Mesenchymal stem cell (in vitro differentiated cells and primary cell): Measurements from ENCODE around the gene HEXIM1.

Source experiments
- DNase-seq: peaks from one replicate; pipeline ENCODE4 v3.0.0-alpha.2; 2013
- H2AFZ ChIP-seq: one replicate; pipeline ENCODE4 v1.6.1; 2013; ENCODE audit warnings: low read depth, mild to moderate bottlenecking, control low read depth, inconsistent platforms, low read length, moderate library complexity
- H2AK5ac ChIP-seq: 2 replicates; pipeline ENCODE4 v1.6.1; 2013; ENCODE audit warnings: low read length, moderate library complexity, mild to moderate bottlenecking, inconsistent platforms; ENCODE audit not compliant: severe bottlenecking
- H2BK120ac ChIP-seq: one replicate; pipeline ENCODE4 v1.6.1; 2013; ENCODE audit warnings: low read depth, mild to moderate bottlenecking, inconsistent platforms, low read length, moderate library complexity
- H2BK12ac ChIP-seq, 2 experiments: one replicate each; pipeline ENCODE4 v1.6.1; 2013; ENCODE audit warnings: inconsistent platforms in 2 of 2, low read length in 2 of 2, mild to moderate bottlenecking in 2 of 2, moderate library complexity in 2 of 2, control low read depth in 1 of 2
- H2BK15ac ChIP-seq: one replicate; pipeline ENCODE4 v1.6.1; 2013; ENCODE audit warnings: mild to moderate bottlenecking, low read depth, inconsistent platforms; ENCODE audit not compliant: poor library complexity, severe bottlenecking
- H2BK5ac ChIP-seq: 2 replicates; pipeline ENCODE4 v1.6.1; 2013; ENCODE audit warnings: low read depth, mild to moderate bottlenecking, low read length, control low read depth, inconsistent platforms; ENCODE audit not compliant: poor library complexity, severe bottlenecking
- H3K14ac ChIP-seq, 2 experiments: one replicate each; pipeline ENCODE4 v1.6.1; 2013; ENCODE audit warnings: inconsistent platforms in 2 of 2, low read length in 2 of 2, control low read depth in 1 of 2, mild to moderate bottlenecking in 1 of 2, moderate library complexity in 1 of 2
- H3K18ac ChIP-seq, 2 experiments: one replicate each; pipeline ENCODE4 v1.6.1; 2013; ENCODE audit warnings: inconsistent platforms in 2 of 2, low read length in 2 of 2, control low read depth in 1 of 2, low read depth in 1 of 2, mild to moderate bottlenecking in 1 of 2
- H3K23ac ChIP-seq, 2 experiments: one replicate each; pipeline ENCODE4 v1.6.1; 2013; ENCODE audit warnings: inconsistent platforms in 2 of 2, low read length in 2 of 2, mild to moderate bottlenecking in 2 of 2, moderate library complexity in 2 of 2, control low read depth in 1 of 2
- H3K27ac ChIP-seq: 2 replicates; pipeline ENCODE4 v1.5.1; 2013; ENCODE audit warnings: mild to moderate bottlenecking, moderate library complexity, low read length, control low read depth, inconsistent platforms; ENCODE audit not compliant: poor library complexity, severe bottlenecking
- H3K27me3 ChIP-seq, 2 experiments: 2 replicates each; pipeline versions ENCODE4 v1.6.1 to v1.7.0; 2013; ENCODE audit warnings: low read length in 2 of 2, mild to moderate bottlenecking in 2 of 2, moderate library complexity in 2 of 2, control low read depth in 1 of 2, inconsistent platforms in 1 of 2; ENCODE audit not compliant: control insufficient read depth in 1 of 2, insufficient read depth in 1 of 2
- H3K36me3 ChIP-seq, 2 experiments: 2 replicates each; pipeline versions ENCODE4 v1.6.1 to v1.7.0; 2013; ENCODE audit warnings: low read length in 2 of 2, control low read depth in 1 of 2, inconsistent platforms in 1 of 2, low read depth in 1 of 2, mild to moderate bottlenecking in 1 of 2; ENCODE audit not compliant: insufficient read depth in 2 of 2, control insufficient read depth in 1 of 2
- H3K4ac ChIP-seq, 2 experiments: one replicate each; pipeline ENCODE4 v1.6.1; 2013; ENCODE audit warnings: inconsistent platforms in 2 of 2, low read length in 2 of 2, mild to moderate bottlenecking in 2 of 2, moderate library complexity in 2 of 2, control low read depth in 1 of 2, low read depth in 1 of 2
- H3K4me1 ChIP-seq: 2 replicates; pipeline ENCODE4 v1.6.1; 2013; ENCODE audit warnings: low read depth, low read length, control low read depth; ENCODE audit not compliant: control insufficient read depth, insufficient read depth
- H3K4me2 ChIP-seq: 2 replicates; pipeline ENCODE4 v1.6.1; 2013; ENCODE audit warnings: low read length, mild to moderate bottlenecking, inconsistent platforms; ENCODE audit not compliant: poor library complexity, severe bottlenecking
- H3K4me3 ChIP-seq, 2 experiments: 2 replicates each; pipeline versions ENCODE4 v1.5.1 to v1.7.0; 2013; ENCODE audit warnings: low read length in 2 of 2, mild to moderate bottlenecking in 2 of 2, control low read depth in 1 of 2, low read depth in 1 of 2; ENCODE audit not compliant: insufficient read depth in 1 of 2
- H3K79me1 ChIP-seq: replicated peaks from 2 replicates; pipeline ENCODE4 v1.6.1; 2013; ENCODE audit warnings: mild to moderate bottlenecking, control low read depth, low read length, inconsistent platforms; ENCODE audit not compliant: poor library complexity, severe bottlenecking
- H3K9ac ChIP-seq: 2 replicates; pipeline ENCODE4 v1.7.0; 2013; ENCODE audit warnings: mild to moderate bottlenecking, low read length, moderate library complexity
- H3K9me3 ChIP-seq: 2 replicates; pipeline ENCODE4 v1.7.0; 2013; ENCODE audit warnings: mild to moderate bottlenecking, low read length; ENCODE audit not compliant: control insufficient read depth
- H4K8ac ChIP-seq: one replicate; pipeline ENCODE4 v1.6.1; 2013; ENCODE audit warnings: inconsistent platforms, mild to moderate bottlenecking, low read length, moderate library complexity
- H4K91ac ChIP-seq: one replicate; pipeline ENCODE4 v1.6.1; 2013; ENCODE audit warnings: mild to moderate bottlenecking, low read length, inconsistent platforms
- WGBS: methylation state at CpG from one replicate; pipeline ENCODE4 v1.1.7; 2013; ENCODE audit warnings: mixed read lengths; 5-methylcytosine and 5-hydroxymethylcytosine counted together

HEXIM1 gene

GRCh38 chr17:45168991-45169752 lies 20.9 kb downstream of the HEXIM1 start:
- Histone ChIP-seq H3K9me3 (no peaks in the 10 kb centered on the region), H2BK120ac (no peak overlapping the region), H3K4me1 (peaks cover 33% of the 10 kb centered on the region), H2BK5ac (no peak overlapping the region), H2BK15ac (no peak overlapping the region), H3K23ac (no peak overlapping the region), H2AK5ac (no peak overlapping the region), H3K14ac (no peak overlapping the region), H3K18ac (no peak overlapping the region), H3K36me3 (peaks cover 17 to 18% of the 10 kb centered on the region in 2 experiments), H3K4ac (no peak overlapping the region), H2AFZ (no peak overlapping the region), H4K8ac (no peak overlapping the region), H3K79me1 (peaks cover 2% of the 10 kb centered on the region), H3K27me3 (no peaks in the 10 kb centered on the region), H3K4me3 (no peak overlapping the region), H3K27ac (no peak overlapping the region), H3K9ac (no peak overlapping the region), H3K4me2 (no peak overlapping the region), H4K91ac (no peak overlapping the region), H2BK12ac (no peak overlapping the region)
- WGBS, result 94% methylated on average over 43 of the region's 43 CpGs
- no peak for DNase-seq

- Histone ChIP-seq H4K8ac (peak overlapping the region; percentile 54), H3K9ac (peak overlapping the region; percentile 94), H3K4ac (peak overlapping the region in 1 of 2 experiments; percentile 12), H2BK5ac (no peak overlapping the region), H3K4me3 (no peak overlapping the region), H3K36me3 (peaks cover 9 to 13% of the 10 kb centered on the region in 2 experiments), H3K4me1 (peaks cover 30% of the 10 kb centered on the region), H2BK15ac (no peak overlapping the region), H3K14ac (peak overlapping the region in 1 of 2 experiments; percentile 38), H3K23ac (no peak overlapping the region), H3K27me3 (no peaks in the 10 kb centered on the region), H2BK120ac (no peak overlapping the region), H2BK12ac (no peak overlapping the region), H3K79me1 (no peaks in the 10 kb centered on the region), H3K4me2 (no peak overlapping the region), H2AFZ (no peak overlapping the region), H3K18ac (no peak overlapping the region), H3K27ac (peak overlapping the region; percentile 81), H4K91ac (peak overlapping the region; percentile 23), H3K9me3 (no peaks in the 10 kb centered on the region), H2AK5ac (peak overlapping the region; percentile 70)
- no peak for DNase-seq
- WGBS, result 87% methylated on average over 9 of the region's 12 CpGs
These were observed 22.1 kb downstream of the HEXIM1 start for GRCh38 chr17:45170280-45170930.

- Histone ChIP-seq H3K4ac (peak overlapping the region in 1 of 2 experiments; percentile 29), H3K23ac (no peak overlapping the region), H4K91ac (peak overlapping the region; percentile 23), H3K4me1 (peaks cover 30% of the 10 kb centered on the region), H3K4me2 (peak overlapping the region; percentile 23), H3K14ac (no peak overlapping the region), H3K4me3 (peak overlapping the region in 1 of 2 experiments; percentile 79), H3K18ac (peak overlapping the region; percentile 71 to 81), H2BK15ac (no peak overlapping the region), H2BK5ac (peak overlapping the region; percentile 88), H2BK120ac (no peak overlapping the region), H2AK5ac (peak overlapping the region; percentile 70), H2BK12ac (peak overlapping the region in 1 of 2 experiments; percentile 33), H3K27me3 (no peaks in the 10 kb centered on the region), H3K9me3 (no peaks in the 10 kb centered on the region), H3K79me1 (no peaks in the 10 kb centered on the region), H2AFZ (no peak overlapping the region), H3K36me3 (peaks cover 9 to 13% of the 10 kb centered on the region in 2 experiments), H4K8ac (peak overlapping the region; percentile 97), H3K27ac (peak overlapping the region; percentile 81), H3K9ac (peak overlapping the region; percentile 94)
- WGBS, result 79% methylated on average over 5 of the region's 5 CpGs
- DNase-seq, result peak; percentile 71
These were observed 22.7 kb downstream of the HEXIM1 start for GRCh38 chr17:45170931-45171337.
